Neuronal stem cell (in vitro differentiated cells): ENCODE data around the gene CCDC93.

Experiments
- DNase-seq: peaks from one replicate; pipeline ENCODE4 v3.0.0-alpha.2; 2013; ENCODE audit warnings: low spot score
- H2AFZ ChIP-seq: one replicate; pipeline ENCODE4 v1.6.1; 2013; ENCODE audit warnings: mild to moderate bottlenecking, low read length, inconsistent platforms
- H2AK5ac ChIP-seq: 2 replicates; pipeline ENCODE4 v1.6.1; 2013; ENCODE audit warnings: low read depth, mild to moderate bottlenecking, inconsistent platforms, low read length, moderate library complexity, mixed read lengths
- H2BK120ac ChIP-seq: 2 replicates; pipeline ENCODE4 v1.6.1; 2013; ENCODE audit warnings: low read depth, mild to moderate bottlenecking, inconsistent platforms, low read length, moderate library complexity, mixed read lengths
- H2BK12ac ChIP-seq: one replicate; pipeline ENCODE4 v1.6.1; 2013; ENCODE audit warnings: low read length, inconsistent platforms
- H2BK15ac ChIP-seq: 2 replicates; pipeline ENCODE4 v1.6.1; 2013; ENCODE audit warnings: mild to moderate bottlenecking, low read length, inconsistent platforms, mixed read lengths
- H2BK5ac ChIP-seq: one replicate; pipeline ENCODE4 v1.6.1; 2013; ENCODE audit warnings: inconsistent platforms, mild to moderate bottlenecking, low read length, moderate library complexity
- H3K14ac ChIP-seq: one replicate; pipeline ENCODE4 v1.6.1; 2013; ENCODE audit warnings: low read length, inconsistent platforms
- H3K18ac ChIP-seq: 2 replicates; pipeline ENCODE4 v1.6.1; 2013; ENCODE audit warnings: low read length, inconsistent platforms
- H3K23ac ChIP-seq: 2 replicates; pipeline ENCODE4 v1.6.1; 2013; ENCODE audit warnings: low read depth, mild to moderate bottlenecking, mixed read lengths, low read length, inconsistent platforms; ENCODE audit not compliant: poor library complexity
- H3K27ac ChIP-seq: replicated peaks from 3 replicates; pipeline ENCODE4 v1.5.1; 2013; ENCODE audit warnings: low read length, inconsistent platforms
- H3K27me3 ChIP-seq, 3 experiments: 2 replicates each; pipeline ENCODE4 v1.6.1; 2013; ENCODE audit warnings: low read length in 3 of 3, mild to moderate bottlenecking in 2 of 3, inconsistent platforms in 1 of 3, low read depth in 1 of 3, mixed read lengths in 1 of 3, moderate library complexity in 1 of 3; ENCODE audit not compliant: control insufficient read depth in 3 of 3, insufficient read depth in 3 of 3
- H3K36me3 ChIP-seq, 2 donors: replicated peaks in 1 of 2; 2 replicates each; pipeline ENCODE4 v1.6.1; 2013; ENCODE audit warnings: low read length in 2 of 2; ENCODE audit not compliant: control insufficient read depth in 2 of 2, insufficient read depth in 2 of 2
- H3K4ac ChIP-seq: 2 replicates; pipeline ENCODE4 v1.6.1; 2013; ENCODE audit warnings: inconsistent platforms, mild to moderate bottlenecking, low read length, moderate library complexity
- H3K4me1 ChIP-seq, 2 donors: 1 replicate in 1 of 2; 2 replicates in 1 of 2; pipeline ENCODE4 v1.6.1; 2013; ENCODE audit warnings: low read length in 2 of 2, low read depth in 1 of 2; ENCODE audit not compliant: control insufficient read depth in 2 of 2, insufficient read depth in 1 of 2
- H3K4me2 ChIP-seq: one replicate; pipeline ENCODE4 v1.6.1; 2013; ENCODE audit warnings: mild to moderate bottlenecking, low read length, inconsistent platforms; ENCODE audit not compliant: insufficient read depth, poor library complexity, severe bottlenecking
- H3K4me3 ChIP-seq, 2 donors: 2 replicates each; pipeline ENCODE4 v1.5.1; 2013; ENCODE audit warnings: low read length in 2 of 2, mild to moderate bottlenecking in 2 of 2, inconsistent platforms in 1 of 2, moderate library complexity in 1 of 2
- H3K79me1 ChIP-seq: one replicate; pipeline ENCODE4 v1.6.1; 2013; ENCODE audit warnings: low read depth, mild to moderate bottlenecking, inconsistent platforms, low read length, moderate library complexity
- H3K9ac ChIP-seq: one replicate; pipeline ENCODE4 v1.6.1; 2013; ENCODE audit warnings: mild to moderate bottlenecking, low read depth, low read length, inconsistent platforms; ENCODE audit not compliant: poor library complexity
- H3K9me3 ChIP-seq, 2 donors: replicated peaks in 1 of 2; 2 replicates each; pipeline versions ENCODE3 to v1.6.1; 2013; ENCODE audit warnings: low read length in 2 of 2, mild to moderate bottlenecking in 2 of 2, inconsistent platforms in 1 of 2, low read depth in 1 of 2, mixed read lengths in 1 of 2, moderate library complexity in 1 of 2; ENCODE audit not compliant: control insufficient read depth in 2 of 2, insufficient read depth in 1 of 2
- H4K8ac ChIP-seq: one replicate; pipeline ENCODE4 v1.6.1; 2013; ENCODE audit warnings: low read depth, mild to moderate bottlenecking, inconsistent platforms, low read length, moderate library complexity
- H4K91ac ChIP-seq: one replicate; pipeline ENCODE4 v1.6.1; 2013; ENCODE audit warnings: low read length, low read depth, mild to moderate bottlenecking, inconsistent platforms; ENCODE audit not compliant: poor library complexity
- WGBS, 2 donors: extraction: QIAGEN DNeasy Blood & Tissue Kit; methylation state at CpG; one replicate each; pipeline ENCODE4 v1.1.7; 2013; ENCODE audit warnings: missing lambda C conversion rate in 2 of 2, mixed read lengths in 1 of 2; ENCODE audit not compliant: insufficient read length in 2 of 2, insufficient replicate concordance in 1 of 2; ENCODE audit errors: extremely low coverage in 2 of 2; 5-methylcytosine and 5-hydroxymethylcytosine counted together

CCDC93 gene

DNA sequence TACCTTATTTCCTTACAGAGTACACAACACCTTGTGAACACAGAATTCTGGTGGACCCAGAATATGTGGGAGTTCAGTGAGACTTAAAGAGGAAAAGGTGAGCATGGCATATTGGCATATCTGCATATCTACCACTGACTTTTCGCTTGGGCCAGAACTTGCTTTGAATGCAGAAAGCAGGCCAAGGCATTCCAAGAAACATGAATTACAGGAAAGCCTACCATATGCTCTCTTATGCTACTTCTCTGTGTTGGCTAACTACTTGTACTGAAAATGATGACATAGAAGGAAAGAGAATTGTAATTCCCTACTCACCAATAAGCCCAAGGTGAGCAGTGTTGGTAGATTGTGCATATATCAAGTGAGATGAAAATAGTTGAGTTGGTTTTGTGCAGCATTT lies 31.4 kb upstream of the CCDC93 start:
- no peak overlapping the region for H2AK5ac ChIP-seq
- H4K91ac ChIP-seq: no peak overlapping the region
- H2BK12ac ChIP-seq: no peak overlapping the region
- no peak overlapping the region for H3K4ac ChIP-seq
- H3K18ac ChIP-seq: no peak overlapping the region
- no peak overlapping the region for H3K9ac ChIP-seq
- H2BK5ac ChIP-seq: no peak overlapping the region
- H3K79me1 ChIP-seq: no peaks in the 10 kb centered on the region
- H3K4me3 ChIP-seq: no peak overlapping the region
- no peaks in the 10 kb centered on the region for H3K4me1 ChIP-seq
- H3K23ac ChIP-seq: no peak overlapping the region
- H2BK120ac ChIP-seq: no peak overlapping the region
- H3K4me2 ChIP-seq: no peak overlapping the region
- H3K27me3 ChIP-seq: peaks cover 0 to 42% (median 0%) of the 10 kb centered on the region in 3 experiments
- no CpG with 5 or more reads among the region's 1 CpG for WGBS, 2 donors
- DNase-seq: no peak
- no peaks in the 10 kb centered on the region for H3K9me3 ChIP-seq
- no peak overlapping the region for H2BK15ac ChIP-seq
- H4K8ac ChIP-seq: no peak overlapping the region
- H2AFZ ChIP-seq: no peak overlapping the region
- H3K27ac ChIP-seq: no peak overlapping the region
- H3K36me3 ChIP-seq: no peaks in the 10 kb centered on the region
- no peak overlapping the region for H3K14ac ChIP-seq

DNA sequence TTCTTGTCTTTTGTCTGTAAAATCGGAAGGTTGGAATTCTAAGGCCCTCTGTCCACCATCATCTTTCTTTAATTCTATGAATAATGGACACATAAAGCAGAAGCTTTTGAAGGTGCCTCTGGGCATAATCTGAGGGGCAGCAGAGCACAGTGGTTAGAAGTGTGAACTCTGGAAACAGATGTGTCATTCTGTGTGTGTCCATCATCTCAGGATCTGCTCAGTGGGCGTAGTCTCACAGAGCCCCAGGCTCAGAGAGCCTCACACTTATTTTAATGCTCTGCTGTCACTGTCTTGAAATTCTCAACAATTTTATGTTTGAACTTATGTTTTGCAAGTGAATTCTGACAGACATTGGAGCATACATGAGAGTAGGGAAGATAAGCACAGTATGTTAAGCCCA lies 31.0 kb upstream of the CCDC93 start:
- Histone ChIP-seq H4K8ac (no peak overlapping the region), H3K18ac (no peak overlapping the region), H4K91ac (no peak overlapping the region), H3K27me3 (peaks cover 0 to 43% (median 0%) of the 10 kb centered on the region in 3 experiments), H3K4me1 (no peaks in the 10 kb centered on the region), H3K9me3 (no peaks in the 10 kb centered on the region), H3K9ac (no peak overlapping the region), H2BK12ac (no peak overlapping the region), H3K4ac (no peak overlapping the region), H2AK5ac (no peak overlapping the region), H2BK120ac (no peak overlapping the region), H3K4me2 (no peak overlapping the region), H2BK15ac (no peak overlapping the region), H3K27ac (no peak overlapping the region), H2AFZ (no peak overlapping the region), H3K14ac (no peak overlapping the region), H3K23ac (no peak overlapping the region), H2BK5ac (no peak overlapping the region), H3K36me3 (no peaks in the 10 kb centered on the region), H3K79me1 (no peaks in the 10 kb centered on the region), H3K4me3 (no peak overlapping the region)
- WGBS, 2 donors: no CpG with 5 or more reads among the region's 2 CpGs
- DNase-seq: no peak

DNA sequence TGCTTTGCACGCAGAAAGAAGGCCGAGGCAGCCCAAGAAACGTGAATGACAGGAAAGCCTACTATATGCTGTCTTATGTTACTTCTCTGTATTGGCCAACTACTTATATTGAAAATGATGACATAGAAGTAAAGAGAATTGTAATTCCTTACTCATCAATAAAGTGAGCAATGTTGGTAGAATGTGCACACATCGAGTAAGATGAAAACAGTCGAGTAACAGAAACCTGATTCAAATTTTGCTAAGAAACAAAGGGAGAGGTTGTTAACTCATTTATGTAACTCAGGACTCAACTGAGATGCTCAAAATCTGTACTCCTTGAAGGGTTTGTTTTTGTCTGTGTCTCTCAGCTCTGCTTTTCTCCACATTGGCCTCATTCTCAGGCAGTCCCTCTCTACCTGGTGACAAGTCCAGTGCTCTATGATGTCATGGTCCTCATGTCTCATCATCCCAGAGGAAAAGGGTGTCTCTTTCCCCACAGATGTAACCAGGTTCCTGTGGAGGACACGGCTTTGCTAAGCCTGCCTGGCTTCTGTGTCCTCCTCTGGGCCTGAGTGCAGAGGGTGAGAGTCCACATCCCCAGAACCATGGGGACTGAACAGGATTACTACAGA lies 30.3 kb upstream of the CCDC93 start:
- Histone ChIP-seq H3K4me2 (no peak overlapping the region), H3K27ac (no peak overlapping the region), H3K79me1 (no peaks in the 10 kb centered on the region), H2AFZ (no peak overlapping the region), H3K36me3 (no peaks in the 10 kb centered on the region), H2AK5ac (no peak overlapping the region), H2BK12ac (no peak overlapping the region), H4K91ac (no peak overlapping the region), H3K9ac (no peak overlapping the region), H3K4ac (no peak overlapping the region), H3K23ac (no peak overlapping the region), H3K4me3 (no peak overlapping the region), H2BK15ac (no peak overlapping the region), H3K14ac (no peak overlapping the region), H2BK120ac (no peak overlapping the region), H2BK5ac (no peak overlapping the region), H3K18ac (no peak overlapping the region), H3K27me3 (peaks cover 0 to 39% (median 0%) of the 10 kb centered on the region in 3 experiments), H3K4me1 (no peaks in the 10 kb centered on the region), H4K8ac (no peak overlapping the region), H3K9me3 (no peaks in the 10 kb centered on the region)
- DNase-seq: no peak
- WGBS, 2 donors: no CpG with 5 or more reads among the region's 6 CpGs

DNA sequence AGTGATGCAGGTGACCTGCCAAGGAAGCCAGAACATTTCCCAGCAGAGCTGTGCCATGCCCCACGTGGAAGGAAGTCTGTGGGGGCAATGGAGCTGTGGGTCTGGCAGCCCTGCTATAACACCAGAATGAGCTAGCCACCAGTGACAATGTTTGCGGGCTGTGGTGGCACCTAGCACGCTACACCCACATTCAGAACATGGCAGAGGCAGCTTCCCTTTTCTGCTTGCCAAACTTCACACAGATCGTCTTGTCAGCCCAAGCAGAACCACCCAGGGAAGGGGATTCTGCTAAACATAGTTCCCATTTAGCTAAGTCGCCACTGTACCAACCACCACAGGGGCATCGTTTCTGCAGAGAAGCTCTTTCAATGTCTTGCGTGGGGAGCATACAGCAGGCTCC lies 27.0 kb upstream of the CCDC93 start:
- no peak overlapping the region for H2AK5ac ChIP-seq
- no peaks in the 10 kb centered on the region for H3K79me1 ChIP-seq
- no peak overlapping the region for H2BK12ac ChIP-seq
- H3K4me1 ChIP-seq: no peaks in the 10 kb centered on the region
- no peak overlapping the region for H4K91ac ChIP-seq
- no peaks in the 10 kb centered on the region for H3K9me3 ChIP-seq
- H2BK120ac ChIP-seq: no peak overlapping the region
- H3K4me3 ChIP-seq: no peak overlapping the region
- no peak overlapping the region for H3K14ac ChIP-seq
- no peak for DNase-seq
- H3K4me2 ChIP-seq: no peak overlapping the region
- H3K27ac ChIP-seq: no peak overlapping the region
- no peak overlapping the region for H3K23ac ChIP-seq
- H3K9ac ChIP-seq: no peak overlapping the region
- H4K8ac ChIP-seq: no peak overlapping the region
- H3K36me3 ChIP-seq: no peaks in the 10 kb centered on the region
- WGBS, 2 donors: no CpG with 5 or more reads among the region's 7 CpGs
- peaks cover 0 to 23% (median 0%) of the 10 kb centered on the region in 3 experiments for H3K27me3 ChIP-seq
- no peak overlapping the region for H2BK15ac ChIP-seq
- H3K18ac ChIP-seq: no peak overlapping the region
- H2BK5ac ChIP-seq: no peak overlapping the region
- no peak overlapping the region for H2AFZ ChIP-seq
- H3K4ac ChIP-seq: no peak overlapping the region
